B cell (primary cell): ENCODE results near the gene AUTS2. TPM values are rescaled to one million over a fixed set of nuclear protein-coding genes. Genes with fewer than 3 reads are reported as not detected.

Source experiments
- ATAC-seq: fragments of 200-7000 bp; cut with Tn5 transposase; one replicate; pipeline ENCODE4 v1.10.0; 2021; ENCODE audit warnings: low read depth, mild to moderate bottlenecking, moderate number of reproducible peaks, moderate library complexity
- CTCF ChIA-PET: fragments of 350-600 bp; sonication (Branson Sonifier 250); formaldehyde crosslinking; loops from one replicate; lab custom pipeline; 2021; ENCODE audit warnings: antibody characterized with exemption, inconsistent platforms; lab: Charles Lee
- POLR2A ChIA-PET: fragments of 350-600 bp; sonication (Branson Sonifier 250); formaldehyde crosslinking; loops from one replicate; lab custom pipeline; 2021; ENCODE audit warnings: antibody characterized with exemption; lab: Charles Lee
- DNase-seq: peaks from one replicate; pipeline ENCODE4 v3.0.0; 2013
- H2AFZ ChIP-seq: 2 replicates; pipeline ENCODE4 v1.6.1; 2012; ENCODE audit warnings: mild to moderate bottlenecking, low read depth, low read length; ENCODE audit not compliant: insufficient read depth, poor library complexity, severe bottlenecking
- H3K27ac ChIP-seq, 2 donors: 1 replicate in 1 of 2; 2 replicates in 1 of 2; pipeline ENCODE4 v1.5.1; 2012 to 2013; ENCODE audit warnings: low read length in 2 of 2, mild to moderate bottlenecking in 2 of 2, moderate library complexity in 1 of 2
- H3K27me3 ChIP-seq, 4 experiments: fragments of 200-600 bp in 1 of 4; sonication (generic) in 1 of 4; replicated peaks in 1 of 4; 1 replicate in 2 of 4; 2 replicates in 2 of 4; pipeline versions ENCODE4 v1.6.1 to v1.7.0; 2013 to 2016; ENCODE audit warnings: low read length in 3 of 4, mild to moderate bottlenecking in 2 of 4, mixed read lengths in 1 of 4, moderate library complexity in 1 of 4; ENCODE audit not compliant: insufficient read depth in 4 of 4, control insufficient read depth in 3 of 4; ENCODE audit errors: control extremely low read depth in 1 of 4
- H3K36me3 ChIP-seq, 2 experiments: replicated peaks in 1 of 2; 1 replicate in 1 of 2; 2 replicates in 1 of 2; pipeline versions ENCODE4 v1.6.1 to v1.7.1; 2013; ENCODE audit warnings: low read length in 1 of 2; ENCODE audit not compliant: insufficient read depth in 2 of 2, control insufficient read depth in 1 of 2; ENCODE audit errors: control extremely low read depth in 1 of 2, extremely low read depth in 1 of 2
- H3K4me1 ChIP-seq, 2 donors: fragments of 200-600 bp in 1 of 2; sonication (generic) in 1 of 2; 1 replicate in 1 of 2; 2 replicates in 1 of 2; pipeline versions ENCODE4 v1.5.1 to v1.6.1; 2013 to 2017; ENCODE audit warnings: low read length in 2 of 2; ENCODE audit not compliant: control insufficient read depth in 2 of 2, insufficient read depth in 2 of 2
- H3K4me2 ChIP-seq: replicated peaks from 2 replicates; pipeline ENCODE3; 2012; ENCODE audit warnings: mild to moderate bottlenecking, low read depth, low read length; ENCODE audit not compliant: poor library complexity, severe bottlenecking
- H3K4me3 ChIP-seq, 5 experiments: fragments of 200-600 bp in 1 of 5; sonication (generic) in 1 of 5; 1 replicate in 3 of 5; 2 replicates in 2 of 5; pipeline versions ENCODE4 v1.5.1 to v1.7.0; 2011 to 2016; ENCODE audit warnings: low read length in 4 of 5, mild to moderate bottlenecking in 4 of 5, low read depth in 2 of 5, control low read depth in 1 of 5, moderate library complexity in 1 of 5; ENCODE audit not compliant: insufficient read depth in 1 of 5; ENCODE audit errors: control extremely low read depth in 1 of 5, extremely low read depth in 1 of 5
- H3K79me2 ChIP-seq: fragments of 200-600 bp; sonication (generic); one replicate; pipeline ENCODE4 v1.6.0; 2016; ENCODE audit warnings: low read length; ENCODE audit not compliant: control insufficient read depth, insufficient read depth
- H3K9ac ChIP-seq: fragments of 200-600 bp; sonication (generic); 2 replicates; pipeline ENCODE4 v1.6.1; 2017; ENCODE audit warnings: mild to moderate bottlenecking, low read length, moderate library complexity
- H3K9me3 ChIP-seq, 3 donors: one replicate each; pipeline versions ENCODE4 v1.6.1 to v1.7.1; 2013; ENCODE audit warnings: low read length in 2 of 3; ENCODE audit not compliant: control insufficient read depth in 2 of 3, insufficient read depth in 1 of 3; ENCODE audit errors: control extremely low read depth in 1 of 3
- H4K20me1 ChIP-seq: 2 replicates; pipeline ENCODE4 v1.6.0; 2012; ENCODE audit warnings: mild to moderate bottlenecking, low read length; ENCODE audit not compliant: insufficient read depth, control insufficient read depth, poor library complexity, severe bottlenecking
- H3K27ac Mint-ChIP-seq: one replicate; pipeline ENCODE4 v1.8.0; 2021; ENCODE audit warnings: mixed read lengths
- H3K27me3 Mint-ChIP-seq: one replicate; pipeline ENCODE4 v1.8.0; 2021; ENCODE audit warnings: mixed read lengths
- H3K4me1 Mint-ChIP-seq: one replicate; pipeline ENCODE4 v1.8.0; 2021; ENCODE audit warnings: mixed read lengths
- H3K4me3 Mint-ChIP-seq: one replicate; pipeline ENCODE4 v1.8.0; 2021; ENCODE audit warnings: mixed read lengths
- H3K9me3 Mint-ChIP-seq: one replicate; pipeline ENCODE4 v1.8.0; 2022; ENCODE audit warnings: mixed read lengths; ENCODE audit not compliant: insufficient read depth
- CTCF ChIP-seq: fragments of 200-600 bp; IDR thresholded peaks from one replicate; pipeline ENCODE4 v1.8.0; 2022; ENCODE audit warnings: antibody characterized with exemption, mild to moderate bottlenecking
- EZH2 ChIP-seq: IDR thresholded peaks from 2 replicates; pipeline ENCODE4 v1.6.1; 2012; ENCODE audit warnings: borderline replicate concordance, low read depth, mild to moderate bottlenecking, moderate library complexity, low read length; ENCODE audit not compliant: insufficient read depth, poor library complexity, severe bottlenecking
- WGBS: methylation state at CpG from one replicate; pipeline ENCODE4 v1.1.5; 2013; ENCODE audit warnings: missing lambda C conversion rate; ENCODE audit not compliant: insufficient coverage; 5-methylcytosine and 5-hydroxymethylcytosine counted together
- intact Hi-C: fragments of 100-400 bp; cut with micrococcal nuclease; formaldehyde crosslinking; loops from one replicate; pipeline ENCODE4 v1.10.0; 2022
- polyA plus RNA-seq: library from polyadenylated mRNA; depleted of rRNA; stranded (reverse); fragments of >200 nt; gene quantifications from 2 replicates; pipeline ENCODE4 v1.2.3, GENCODE V29; 2012
- total RNA-seq, 2 donors: library from RNA; stranded (reverse); fragments of 120-200 nt in 1 of 2; gene quantifications; 1 replicate in 1 of 2; 2 replicates in 1 of 2; pipeline versions ENCODE4 v1.2.3 to v1.2.4, GENCODE V29; 2013 to 2022

AUTS2 gene
- total and polyA plus RNA-seq, 2 donors (not counting 1 experiment from before 2014, with no cell fraction given): 22.3 to 35.0 TPM

- ChIA-PET POLR2A (no interaction called here), CTCF (no interaction called here)
- H3K36me3 ChIP-seq: no peaks in the 10 kb centered on the region
- no peak overlapping the region for H2AFZ ChIP-seq
- H3K27me3 Mint-ChIP-seq: no peaks in the 10 kb centered on the region
- H3K4me3 ChIP-seq: no peak overlapping the region
- H3K9ac ChIP-seq: no peak overlapping the region
- H3K27ac ChIP-seq: no peak overlapping the region
- H3K9me3 ChIP-seq: no peaks in the 10 kb centered on the region
- H3K9me3 Mint-ChIP-seq: no peaks in the 10 kb centered on the region
- WGBS: 100% methylated on average over 1 of the region's 1 CpG
- H3K27me3 ChIP-seq: no peaks in the 10 kb centered on the region
- no peak overlapping the region for H3K4me3 Mint-ChIP-seq
- TF ChIP-seq EZH2 (no peak), CTCF (no peak)
- intact Hi-C loops: no loop called here
- no peak overlapping the region for H3K27ac Mint-ChIP-seq
- DNase-seq: no peak
- H3K4me1 Mint-ChIP-seq: peaks cover 8% of the 10 kb centered on the region
- peaks cover 5% of the 10 kb centered on the region for H4K20me1 ChIP-seq
- no peak overlapping the region for H3K4me2 ChIP-seq
- peaks cover 0 to 5% of the 10 kb centered on the region in 2 donors for H3K4me1 ChIP-seq
- H3K79me2 ChIP-seq: peaks cover 22% of the 10 kb centered on the region
- no peak for ATAC-seq
Measured at GRCh38 chr7:70047384-70047783, 449.1 kb downstream of the AUTS2 start.

- DNase-seq (no peak), ATAC-seq (no peak)
- H4K20me1 ChIP-seq: peaks cover 5% of the 10 kb centered on the region
- intact Hi-C loops: no loop called here
- Mint-ChIP-seq H3K4me1 (peaks cover 8% of the 10 kb centered on the region), H3K9me3 (no peaks in the 10 kb centered on the region), H3K4me3 (no peak overlapping the region), H3K27ac (no peak overlapping the region), H3K27me3 (no peaks in the 10 kb centered on the region)
- no peak overlapping the region for H3K9ac ChIP-seq
- H3K27ac ChIP-seq: no peak overlapping the region
- H3K27me3 ChIP-seq: no peaks in the 10 kb centered on the region
- H3K4me3 ChIP-seq: no peak overlapping the region
- no peak overlapping the region for H2AFZ ChIP-seq
- no peaks in the 10 kb centered on the region for H3K9me3 ChIP-seq
- peaks cover 22% of the 10 kb centered on the region for H3K79me2 ChIP-seq
- ChIA-PET POLR2A (no interaction called here), CTCF (no interaction called here)
- H3K36me3 ChIP-seq: no peaks in the 10 kb centered on the region
- H3K4me1 ChIP-seq: peaks cover 0 to 5% of the 10 kb centered on the region in 2 donors
- 100% methylated on average over 3 of the region's 3 CpGs for WGBS
- H3K4me2 ChIP-seq: no peak overlapping the region
- no peak for TF ChIP-seq EZH2
- TF ChIP-seq CTCF: no peak
Measured at GRCh38 chr7:70047891-70048448, 449.7 kb downstream of the AUTS2 start.
